WTC11 (cell line): ENCODE results near the gene FKBP7. TPM values are rescaled to one million over a fixed set of nuclear protein-coding genes. Genes with fewer than 3 reads are reported as not detected.

Source experiments
- ATAC-seq: fragments of 200-7000 bp; cut with Tn5 transposase; 2 replicates; pipeline ENCODE4 v1.10.0; 2021; ENCODE audit warnings: mild to moderate bottlenecking, moderate library complexity
- CTCF ChIA-PET: fragments of 300-600 bp; sonication (Branson Sonifier 250); formaldehyde crosslinking; loops from one replicate; lab custom pipeline; 2021; ENCODE audit warnings: antibody characterized with exemption; lab: Charles Lee
- POLR2A ChIA-PET: fragments of 350-600 bp; sonication (Branson Sonifier 250); formaldehyde crosslinking; loops from one replicate; lab custom pipeline; 2021; ENCODE audit warnings: antibody characterized with exemption; lab: Charles Lee
- DNase-seq: peaks from one replicate; pipeline ENCODE4 v3.0.0; 2021; ENCODE audit warnings: low spot score
- H3K27ac Mint-ChIP-seq: 2 replicates; pipeline ENCODE4 v1.8.0; 2021; ENCODE audit warnings: mixed read lengths
- H3K27me3 Mint-ChIP-seq: 2 replicates; pipeline ENCODE4 v1.8.0; 2021; ENCODE audit warnings: low read depth, mild to moderate bottlenecking, moderate library complexity, mixed read lengths
- H3K36me3 Mint-ChIP-seq: 2 replicates; pipeline ENCODE4 v1.8.0; 2021; ENCODE audit warnings: mixed read lengths
- H3K4me1 Mint-ChIP-seq: 2 replicates; pipeline ENCODE4 v1.8.0; 2022; ENCODE audit warnings: mixed read lengths
- H3K4me3 Mint-ChIP-seq: 2 replicates; pipeline ENCODE4 v1.8.0; 2021; ENCODE audit warnings: mild to moderate bottlenecking, moderate library complexity, mixed read lengths
- H3K9me3 Mint-ChIP-seq: 2 replicates; pipeline ENCODE4 v1.8.0; 2021; ENCODE audit warnings: mixed read lengths
- ARID4B ChIP-seq: sonication (generic); formaldehyde crosslinking; IDR thresholded peaks from 2 replicates; pipeline ENCODE4 v1.8.0; 2023; ENCODE audit warnings: missing genetic modification reagents, mild to moderate bottlenecking, borderline replicate concordance
- ATF1 ChIP-seq: sonication (generic); formaldehyde crosslinking; IDR thresholded peaks from 2 replicates; pipeline ENCODE4 v1.8.1; 2023; ENCODE audit warnings: mild to moderate bottlenecking, moderate library complexity, missing genetic modification reagents
- E2F4 ChIP-seq: sonication (generic); formaldehyde crosslinking; IDR thresholded peaks from 2 replicates; pipeline ENCODE4 v1.8.1; 2022; ENCODE audit warnings: low read depth, mild to moderate bottlenecking, moderate library complexity, missing genetic modification reagents, borderline replicate concordance
- ELF4 ChIP-seq: sonication (generic); formaldehyde crosslinking; IDR thresholded peaks from 2 replicates; pipeline ENCODE4 v1.8.1; 2022; ENCODE audit warnings: low read depth, mild to moderate bottlenecking, moderate library complexity, missing genetic modification reagents
- ETV6 ChIP-seq: sonication (generic); formaldehyde crosslinking; IDR thresholded peaks from 2 replicates; pipeline ENCODE4 v1.8.1; 2022; ENCODE audit warnings: mild to moderate bottlenecking, missing genetic modification reagents
- FOXJ3 ChIP-seq: sonication (generic); formaldehyde crosslinking; IDR thresholded peaks from 2 replicates; pipeline ENCODE4 v1.9.0; 2021; ENCODE audit warnings: missing genetic modification reagents, mild to moderate bottlenecking, borderline replicate concordance
- GABPB1 ChIP-seq: sonication (generic); formaldehyde crosslinking; IDR thresholded peaks from 2 replicates; pipeline ENCODE4 v1.8.1; 2023; ENCODE audit warnings: mild to moderate bottlenecking, missing genetic modification reagents
- GRHL2 ChIP-seq: fragments of 250-450 bp; sonication (Bioruptor Pico); IDR thresholded peaks from 2 replicates; pipeline ENCODE4 v1.8.0; 2022; ENCODE audit warnings: mild to moderate bottlenecking, moderate library complexity; ENCODE audit not compliant: insufficient replicate concordance, severe bottlenecking
- IRF2 ChIP-seq: sonication (generic); formaldehyde crosslinking; IDR thresholded peaks from 2 replicates; pipeline ENCODE4 v1.8.0; 2022; ENCODE audit warnings: low read depth, missing genetic modification reagents, borderline replicate concordance
- OVOL2 ChIP-seq: fragments of 250-450 bp; sonication (Bioruptor Pico); IDR thresholded peaks from 2 replicates; pipeline ENCODE4 v1.9.0; 2021; ENCODE audit warnings: mild to moderate bottlenecking, borderline replicate concordance
- TCF7 ChIP-seq: sonication (generic); formaldehyde crosslinking; IDR thresholded peaks from 2 replicates; pipeline ENCODE4 v1.8.0; 2022; ENCODE audit warnings: mild to moderate bottlenecking, low read depth, missing genetic modification reagents, moderate library complexity
- TP53 ChIP-seq: sonication (generic); formaldehyde crosslinking; IDR thresholded peaks from 2 replicates; pipeline ENCODE4 v1.8.1; 2023; ENCODE audit warnings: mild to moderate bottlenecking, missing genetic modification reagents
- ZBTB21 ChIP-seq: sonication (generic); formaldehyde crosslinking; IDR thresholded peaks from 2 replicates; pipeline ENCODE4 v1.8.1; 2023; ENCODE audit warnings: mild to moderate bottlenecking, missing genetic modification reagents, borderline replicate concordance
- ZNF219 ChIP-seq: sonication (generic); formaldehyde crosslinking; IDR thresholded peaks from 2 replicates; pipeline ENCODE4 v1.8.0; 2023; ENCODE audit warnings: missing genetic modification reagents, mild to moderate bottlenecking, borderline replicate concordance
- ZNF671 ChIP-seq: fragments of 250-450 bp; sonication (Bioruptor Pico); IDR thresholded peaks from 2 replicates; pipeline ENCODE4 v1.8.0; 2021; ENCODE audit warnings: mild to moderate bottlenecking
- total RNA-seq: library from RNA; stranded (reverse); gene quantifications from 3 replicates; pipeline ENCODE4 v1.2.3, GENCODE V29; 2021

The FKBP7 gene
- total RNA-seq, 1 experiment from 2014 or later = 3.2 TPM

GRCh38 chr2:178420463-178420999 is 57.9 kb downstream of the FKBP7 start:
- TF ChIP-seq ELF4 (CRISPR knock-in tag) (no peak), GRHL2 (CRISPR knock-in tag) (no peak), ETV6 (no peak), GABPB1 (CRISPR knock-in tag) (no peak), E2F4 (CRISPR knock-in tag) (no peak), IRF2 (CRISPR knock-in tag) (no peak)
- TF ChIP-seq, all 79 proteins: peak for 0
- no peak overlapping the region for H3K4me3 Mint-ChIP-seq
- CTCF ChIA-PET = interaction anchor here (0.6 to 2.4 kb wide), 3 partner anchors 18 to 308 kb away, joined by 3 to 10 read pairs (median 3); partner anchors contain the start of gene RBM45
- no peaks in the 10 kb centered on the region; the same call in 1 of the 2 replicates for H3K27me3 Mint-ChIP-seq
- ATAC-seq (no peak), DNase-seq (no peak)
- H3K27ac Mint-ChIP-seq = no peak overlapping the region
- H3K4me1 Mint-ChIP-seq = no peaks in the 10 kb centered on the region
- peaks cover 6% of the 10 kb centered on the region; the same call in 1 of the 2 replicates for H3K36me3 Mint-ChIP-seq
- H3K9me3 Mint-ChIP-seq = peaks cover 11% of the 10 kb centered on the region
- POLR2A ChIA-PET = interaction anchor here (0.7 kb wide), 1 partner anchor 31 kb away, joined by 3 read pairs; the partner anchor contains the start of genes PJVK and PRKRA

GRCh38 chr2:178419123-178419522 is 59.3 kb downstream of the FKBP7 start:
- H3K9me3 Mint-ChIP-seq = no peaks in the 10 kb centered on the region
- peaks cover 11% of the 10 kb centered on the region for H3K4me1 Mint-ChIP-seq
- ATAC-seq = no peak
- no peak overlapping the region for H3K27ac Mint-ChIP-seq
- POLR2A ChIA-PET = interaction anchor here (0.6 kb wide), 1 partner anchor 273 kb away, joined by 3 read pairs; no protein-coding TSS in a partner anchor
- no peak overlapping the region for H3K4me3 Mint-ChIP-seq
- CTCF ChIA-PET = interaction anchor here (1.0 to 2.4 kb wide), 3 partner anchors 16 to 307 kb away, joined by 3 to 10 read pairs (median 3); partner anchors contain the start of gene RBM45
- H3K36me3 Mint-ChIP-seq = no peaks in the 10 kb centered on the region
- TF ChIP-seq OVOL2 (CRISPR knock-in tag) = no peak
- no peak for TF ChIP-seq FOXJ3 (CRISPR knock-in tag)
- TF ChIP-seq TP53 (CRISPR knock-in tag) = no peak
- TF ChIP-seq ARID4B (CRISPR knock-in tag) = no peak
- no peak for TF ChIP-seq ZNF219 (CRISPR knock-in tag)
- no peak for TF ChIP-seq ZBTB21
- no peak for TF ChIP-seq ZNF671
- no peak for TF ChIP-seq TCF7 (CRISPR knock-in tag)
- DNase-seq = no peak
- H3K27me3 Mint-ChIP-seq = no peaks in the 10 kb centered on the region; the same call in 1 of the 2 replicates

GRCh38 chr2:178418426-178418825 is 60.0 kb downstream of the FKBP7 start:
- CTCF ChIA-PET = interaction anchor here (2.4 kb wide), 1 partner anchor 306 kb away, joined by 10 read pairs; the partner anchor contains the start of gene RBM45
- Mint-ChIP-seq H3K4me1 (peaks cover 13% of the 10 kb centered on the region), H3K27ac (no peak overlapping the region), H3K9me3 (no peaks in the 10 kb centered on the region), H3K27me3 (peaks cover 3% of the 10 kb centered on the region; the same call in 1 of the 2 replicates), H3K36me3 (no peaks in the 10 kb centered on the region), H3K4me3 (no peak overlapping the region)
- POLR2A ChIA-PET = no interaction called here
- ATAC-seq = no peak
- DNase-seq = no peak
- no peak for TF ChIP-seq GRHL2 (CRISPR knock-in tag)
- no peak for TF ChIP-seq ATF1 (CRISPR knock-in tag)
